Glutamatergic neuron (in vitro differentiated cells): ENCODE data around the gene BCL2. TPM values are rescaled to one million over a fixed set of nuclear protein-coding genes. Genes with fewer than 3 reads are reported as not detected.

Source experiments
- DNase-seq: peaks from one replicate; pipeline ENCODE4 v3.0.0; 2022
- H3K27ac Mint-ChIP-seq: one replicate; pipeline ENCODE4 v1.8.0; 2020; ENCODE audit warnings: mild to moderate bottlenecking, mixed read lengths, inconsistent platforms; ENCODE audit not compliant: unreplicated experiment
- H3K27me3 Mint-ChIP-seq: one replicate; pipeline ENCODE4 v1.8.0; 2020; ENCODE audit warnings: mild to moderate bottlenecking, moderate library complexity, mixed read lengths, inconsistent platforms; ENCODE audit not compliant: unreplicated experiment
- H3K36me3 Mint-ChIP-seq: one replicate; pipeline ENCODE4 v1.8.0; 2020; ENCODE audit warnings: mild to moderate bottlenecking, mixed read lengths, inconsistent platforms; ENCODE audit not compliant: unreplicated experiment
- H3K4me1 Mint-ChIP-seq: one replicate; pipeline ENCODE4 v1.8.0; 2020; ENCODE audit warnings: mild to moderate bottlenecking, low read depth, mixed read lengths, inconsistent platforms; ENCODE audit not compliant: unreplicated experiment
- H3K4me3 Mint-ChIP-seq: one replicate; pipeline ENCODE4 v1.8.0; 2020; ENCODE audit warnings: mild to moderate bottlenecking, mixed read lengths, inconsistent platforms; ENCODE audit not compliant: unreplicated experiment
- H3K9me3 Mint-ChIP-seq: one replicate; pipeline ENCODE4 v1.8.0; 2020; ENCODE audit warnings: mild to moderate bottlenecking, moderate library complexity, mixed read lengths, inconsistent platforms; ENCODE audit not compliant: unreplicated experiment
- CTCF ChIP-seq: fragments of 200-600 bp; sonication (generic); IDR thresholded peaks from one replicate; pipeline ENCODE4 v1.5.0; 2021; ENCODE audit not compliant: partially characterized antibody, unreplicated experiment
- total RNA-seq: library from RNA; stranded (reverse); fragmentation: NEBNext Ultra II Directional; extraction: Animal tissue kit (Norgen Biotek cat#: 25700); gene quantifications from one replicate; pipeline ENCODE4 v1.2.1, GENCODE V29; 2021; ENCODE audit not compliant: unreplicated experiment

The BCL2 gene
- total RNA-seq, 1 donor from 2014 or later = 6.8 TPM

GRCh38 chr18:63234841-63235240 lies 84.7 kb downstream of the BCL2 start:
- H3K4me1 Mint-ChIP-seq = peaks cover 11% of the 10 kb centered on the region
- no peaks in the 10 kb centered on the region for H3K36me3 Mint-ChIP-seq
- DNase-seq = no peak
- H3K27ac Mint-ChIP-seq = no peak overlapping the region
- no peaks in the 10 kb centered on the region for H3K27me3 Mint-ChIP-seq
- H3K4me3 Mint-ChIP-seq = no peak overlapping the region
- H3K9me3 Mint-ChIP-seq = peaks cover 1% of the 10 kb centered on the region
- TF ChIP-seq CTCF = no peak

GRCh38 chr18:63234432-63234831 lies 85.1 kb downstream of the BCL2 start:
- no peak overlapping the region for H3K27ac Mint-ChIP-seq
- no peak overlapping the region for H3K4me3 Mint-ChIP-seq
- no peak for DNase-seq
- no peaks in the 10 kb centered on the region for H3K27me3 Mint-ChIP-seq
- no peak for TF ChIP-seq CTCF
- peaks cover 11% of the 10 kb centered on the region for H3K4me1 Mint-ChIP-seq
- peaks cover 1% of the 10 kb centered on the region for H3K9me3 Mint-ChIP-seq
- H3K36me3 Mint-ChIP-seq = no peaks in the 10 kb centered on the region

- Mint-ChIP-seq H3K27ac (no peak overlapping the region), H3K27me3 (no peaks in the 10 kb centered on the region), H3K9me3 (peaks cover 1% of the 10 kb centered on the region), H3K4me1 (peaks cover 4% of the 10 kb centered on the region), H3K4me3 (no peak overlapping the region), H3K36me3 (no peaks in the 10 kb centered on the region)
- DNase-seq = no peak
- TF ChIP-seq CTCF = no peak
These were observed 86.2 kb downstream of the BCL2 start for GRCh38 chr18:63233334-63233733.

GRCh38 chr18:63232826-63233225 lies 86.7 kb downstream of the BCL2 start:
- H3K27me3 Mint-ChIP-seq = no peaks in the 10 kb centered on the region
- no peak for TF ChIP-seq CTCF
- peaks cover 1% of the 10 kb centered on the region for H3K9me3 Mint-ChIP-seq
- H3K36me3 Mint-ChIP-seq = no peaks in the 10 kb centered on the region
- no peak overlapping the region for H3K27ac Mint-ChIP-seq
- DNase-seq = no peak
- peaks cover 1% of the 10 kb centered on the region for H3K4me1 Mint-ChIP-seq
- H3K4me3 Mint-ChIP-seq = no peak overlapping the region

DNA sequence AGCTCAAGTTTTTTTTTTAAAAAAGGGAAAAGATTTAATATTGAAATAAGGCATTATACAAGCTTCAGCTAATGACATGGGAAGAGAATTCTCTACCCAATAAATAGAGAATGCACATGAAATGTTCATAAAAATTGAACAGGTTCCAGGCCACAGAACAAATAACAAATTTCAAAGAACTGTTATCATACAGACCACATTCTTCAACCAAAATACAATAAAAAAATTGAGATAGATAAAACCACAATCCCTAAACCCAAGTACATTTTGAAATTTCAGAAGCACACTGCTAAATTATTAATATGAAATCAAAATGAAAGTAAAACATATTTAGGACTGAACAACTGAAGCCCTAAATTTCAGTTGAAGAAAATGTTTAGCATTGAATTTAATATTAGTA lies 89.6 kb downstream of the BCL2 start:
- no peaks in the 10 kb centered on the region for H3K4me1 Mint-ChIP-seq
- H3K9me3 Mint-ChIP-seq = peaks cover 2% of the 10 kb centered on the region
- no peak for DNase-seq
- no peak overlapping the region for H3K27ac Mint-ChIP-seq
- no peaks in the 10 kb centered on the region for H3K36me3 Mint-ChIP-seq
- no peaks in the 10 kb centered on the region for H3K27me3 Mint-ChIP-seq
- no peak for TF ChIP-seq CTCF
- no peak overlapping the region for H3K4me3 Mint-ChIP-seq
